Measurements from ENCODE around the gene UMOD. TPM values are rescaled to one million over a fixed set of nuclear protein-coding genes. Genes with fewer than 3 reads are reported as not detected.

The UMOD gene
- total RNA-seq, 1 experiment from 2014 or later: not detected

DNA sequence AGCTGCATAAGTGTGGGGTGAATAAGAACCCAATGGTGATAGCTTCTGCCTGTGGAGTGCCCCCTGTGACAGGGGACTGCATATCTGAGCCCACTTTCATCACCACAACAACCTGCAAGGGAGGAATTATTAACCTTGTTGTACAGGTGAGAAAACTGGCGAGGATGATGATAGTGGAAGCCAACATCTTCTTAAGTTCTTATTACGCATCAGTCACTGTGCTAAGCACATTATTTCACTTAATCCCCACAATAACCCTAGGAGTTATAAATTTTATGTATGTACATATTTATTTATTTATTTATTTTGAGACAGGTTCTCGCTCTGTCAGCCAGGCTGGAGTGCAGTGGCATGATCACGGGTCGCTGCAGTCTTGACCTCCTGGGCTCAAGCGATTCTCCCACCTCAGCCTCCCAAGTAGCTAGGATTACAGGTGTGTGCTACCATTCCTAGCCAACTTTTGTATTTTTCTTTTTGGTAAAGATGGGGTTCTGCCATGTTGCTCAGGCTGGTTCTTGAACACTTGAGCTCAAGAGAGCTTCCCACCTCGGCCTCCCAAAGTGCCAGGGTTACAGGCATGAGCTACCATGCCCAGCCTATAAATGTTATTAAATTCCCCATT lies 44.4 kb upstream of the UMOD start:
- TF ChIP-seq, protein P1, sequence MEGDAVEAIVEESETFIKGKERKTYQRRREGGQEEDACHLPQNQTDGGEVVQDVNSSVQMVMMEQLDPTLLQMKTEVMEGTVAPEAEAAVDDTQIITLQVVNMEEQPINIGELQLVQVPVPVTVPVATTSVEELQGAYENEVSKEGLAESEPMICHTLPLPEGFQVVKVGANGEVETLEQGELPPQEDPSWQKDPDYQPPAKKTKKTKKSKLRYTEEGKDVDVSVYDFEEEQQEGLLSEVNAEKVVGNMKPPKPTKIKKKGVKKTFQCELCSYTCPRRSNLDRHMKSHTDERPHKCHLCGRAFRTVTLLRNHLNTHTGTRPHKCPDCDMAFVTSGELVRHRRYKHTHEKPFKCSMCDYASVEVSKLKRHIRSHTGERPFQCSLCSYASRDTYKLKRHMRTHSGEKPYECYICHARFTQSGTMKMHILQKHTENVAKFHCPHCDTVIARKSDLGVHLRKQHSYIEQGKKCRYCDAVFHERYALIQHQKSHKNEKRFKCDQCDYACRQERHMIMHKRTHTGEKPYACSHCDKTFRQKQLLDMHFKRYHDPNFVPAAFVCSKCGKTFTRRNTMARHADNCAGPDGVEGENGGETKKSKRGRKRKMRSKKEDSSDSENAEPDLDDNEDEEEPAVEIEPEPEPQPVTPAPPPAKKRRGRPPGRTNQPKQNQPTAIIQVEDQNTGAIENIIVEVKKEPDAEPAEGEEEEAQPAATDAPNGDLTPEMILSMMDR (conservative IDR thresholded peaks at IDR 0.05; ENCODE audit: low read depth, low read length): no peak
- no peak for TF ChIP-seq EZH2phosphoT487 (IDR thresholded peaks at IDR 0.05; ENCODE audit: borderline replicate concordance, low read length)
- no peak for TF ChIP-seq EZH2 (IDR thresholded peaks at IDR 0.05; ENCODE audit: low read length, unreplicated experiment)
- Histone ChIP-seq H3K9me2 (replicated peaks; ENCODE audit: low read length) (no peaks in the 10 kb centered on the region), H3K4me1 (ENCODE audit: insufficient read depth, low read length) (no peaks in the 10 kb centered on the region), H4K20me1 (ENCODE audit: low read length) (no peaks in the 10 kb centered on the region), H3K9me3 (ENCODE audit: low read length) (no peaks in the 10 kb centered on the region), H3K4me2 (ENCODE audit: low read length) (no peak overlapping the region), H3K36me3 (ENCODE audit: low read depth, low read length) (no peaks in the 10 kb centered on the region), H3K4me3 (ENCODE audit: low read length) (no peak overlapping the region), H2AFZ (ENCODE audit: low read length) (no peak overlapping the region), H3K27ac (ENCODE audit: low read length) (no peak overlapping the region), H3K27me3 (ENCODE audit: low read length) (no peaks in the 10 kb centered on the region), H3F3A (ENCODE audit: low read length, unreplicated experiment) (no peaks in the 10 kb centered on the region), H3K9ac (ENCODE audit: low read length) (no peak overlapping the region), H3K79me2 (ENCODE audit: low read length) (no peaks in the 10 kb centered on the region)
- ChIA-PET POLR2A (ENCODE audit: unreplicated experiment) (no interaction called here), CTCF (no interaction called here)
- intact Hi-C loops (cut with micrococcal nuclease): no loop called here
- no peak for ATAC-seq
- no peak for DNase-seq
- no TSS peak for BruUV-seq (replicated peaks)

- TF ChIP-seq, protein P1 (conservative IDR thresholded peaks at IDR 0.05; ENCODE audit: low read depth, low read length): no peak
- TF ChIP-seq EZH2 (IDR thresholded peaks at IDR 0.05; ENCODE audit: low read length, unreplicated experiment): no peak
- H4K20me1 ChIP-seq (ENCODE audit: low read length): no peaks in the 10 kb centered on the region
- CTCF ChIA-PET: no interaction called here
- H3K4me1 ChIP-seq (ENCODE audit: insufficient read depth, low read length): no peaks in the 10 kb centered on the region
- no peaks in the 10 kb centered on the region for H3K9me2 ChIP-seq (replicated peaks; ENCODE audit: low read length)
- no peak overlapping the region for H3K4me3 ChIP-seq (ENCODE audit: low read length)
- ATAC-seq (no peak), DNase-seq (no peak)
- no peaks in the 10 kb centered on the region for H3K36me3 ChIP-seq (ENCODE audit: low read depth, low read length)
- H3K4me2 ChIP-seq (ENCODE audit: low read length): no peak overlapping the region
- no peak overlapping the region for H3K9ac ChIP-seq (ENCODE audit: low read length)
- intact Hi-C loops (cut with micrococcal nuclease): no loop called here
- H3K27me3 ChIP-seq (ENCODE audit: low read length): no peaks in the 10 kb centered on the region
- POLR2A ChIA-PET (ENCODE audit: unreplicated experiment): no interaction called here
- no peaks in the 10 kb centered on the region for H3F3A ChIP-seq (ENCODE audit: low read length, unreplicated experiment)
- no peaks in the 10 kb centered on the region for H3K9me3 ChIP-seq (ENCODE audit: low read length)
- H3K79me2 ChIP-seq (ENCODE audit: low read length): no peaks in the 10 kb centered on the region
- H3K27ac ChIP-seq (ENCODE audit: low read length): no peak overlapping the region
- H2AFZ ChIP-seq (ENCODE audit: low read length): no peak overlapping the region
- BruUV-seq (replicated peaks): no TSS peak
These were observed 43.4 kb upstream of the UMOD start for GRCh38 chr16:20395946-20396345.

DNA sequence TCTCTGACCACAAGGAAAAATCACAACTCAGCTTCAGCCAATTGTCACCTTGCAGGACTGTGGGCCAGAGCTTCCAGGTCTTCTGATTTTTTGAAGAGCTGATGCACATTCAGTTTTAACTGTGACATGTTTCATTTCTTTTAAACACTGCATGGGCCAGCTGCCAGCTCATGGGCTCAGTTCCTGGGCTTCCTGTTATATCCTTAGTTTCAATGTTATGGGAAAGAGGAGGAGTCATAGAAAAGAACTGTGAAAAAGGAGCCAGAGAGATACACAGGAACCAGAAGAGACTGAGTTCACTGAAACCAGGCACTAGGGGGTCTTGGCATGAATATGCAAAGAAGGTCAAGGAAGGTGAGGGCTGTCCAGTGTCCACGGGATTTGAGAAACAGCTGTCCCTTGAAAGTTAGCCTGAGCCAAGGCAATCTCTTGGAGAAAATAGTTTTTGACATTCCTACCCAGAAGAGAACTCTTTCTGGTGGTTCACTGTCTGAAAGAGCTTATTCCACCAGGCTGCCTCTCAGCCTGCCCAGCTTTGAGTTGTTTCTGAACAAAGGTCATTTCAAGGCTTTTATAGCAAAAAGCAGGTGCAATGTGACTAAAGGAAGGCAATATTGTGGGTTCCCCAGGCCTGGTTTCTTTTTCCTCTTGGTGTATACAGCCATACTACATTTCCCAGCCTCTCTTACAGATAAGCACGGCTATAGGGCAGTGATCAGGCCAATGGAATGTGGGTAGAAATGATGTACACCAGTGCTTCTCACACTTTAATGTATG lies 41.5 kb upstream of the UMOD start:
- Histone ChIP-seq H2AFZ (ENCODE audit: low read length) (no peak overlapping the region), H4K20me1 (ENCODE audit: low read length) (no peaks in the 10 kb centered on the region), H3K9ac (ENCODE audit: low read length) (no peak overlapping the region), H3K4me1 (ENCODE audit: insufficient read depth, low read length) (no peaks in the 10 kb centered on the region), H3K9me2 (replicated peaks; ENCODE audit: low read length) (no peaks in the 10 kb centered on the region), H3K36me3 (ENCODE audit: low read depth, low read length) (no peaks in the 10 kb centered on the region), H3F3A (ENCODE audit: low read length, unreplicated experiment) (no peaks in the 10 kb centered on the region), H3K27ac (ENCODE audit: low read length) (no peak overlapping the region), H3K79me2 (ENCODE audit: low read length) (no peaks in the 10 kb centered on the region), H3K9me3 (ENCODE audit: low read length) (no peaks in the 10 kb centered on the region), H3K4me2 (ENCODE audit: low read length) (no peak overlapping the region), H3K27me3 (ENCODE audit: low read length) (no peaks in the 10 kb centered on the region), H3K4me3 (ENCODE audit: low read length) (no peak overlapping the region)
- POLR2A ChIA-PET (ENCODE audit: unreplicated experiment): interaction anchor here (0.5 kb wide), 1 partner anchor 8 kb away, joined by 6 read pairs; no protein-coding TSS in a partner anchor
- CTCF ChIA-PET: no interaction called here
- intact Hi-C loops (cut with micrococcal nuclease): no loop called here
- BruUV-seq (replicated peaks): no TSS peak
- TF ChIP-seq EZH2 (IDR thresholded peaks at IDR 0.05; ENCODE audit: low read length, unreplicated experiment) (no peak), EZH2phosphoT487 (IDR thresholded peaks at IDR 0.05; ENCODE audit: borderline replicate concordance, low read length) (no peak)
- TF ChIP-seq, protein P1 (conservative IDR thresholded peaks at IDR 0.05; ENCODE audit: low read depth, low read length): no peak
- DNase-seq: no peak
- no peak for ATAC-seq
